Activated effector memory CD4-positive, alpha-beta T cell treated with Interleukin-2 at 50 U/mL for 16 hours (primary cell): Measurements from ENCODE around the gene ATG14.
"Not testable (repeated sequence)": the region's sequence is repeated elsewhere in the genome, so short reads cannot be mapped to it uniquely, and the experiment has no call there.

Experiments used
- DNase-seq: peaks from one replicate; pipeline ENCODE4 v3.0.0-alpha.2; 2020

The ATG14 gene

GRCh38 chr14:55411426-55412389 is at the start of gene ATG14:
Gene ATG14 (minus strand): TSS chr14:55411830. CDS start chr14:55411822, 8 bp downstream.
- peak; percentile 70 for DNase-seq

GRCh38 chr14:55458800-55459515 is 47.3 kb upstream of the ATG14 start:
- no peak for DNase-seq

- DNase-seq: no peak
Observed at GRCh38 chr14:55457496-55457895, 45.9 kb upstream of the ATG14 start.

- not testable (repeated sequence) for DNase-seq
Observed at GRCh38 chr14:55456411-55456810, 44.8 kb upstream of the ATG14 start.

DNA sequence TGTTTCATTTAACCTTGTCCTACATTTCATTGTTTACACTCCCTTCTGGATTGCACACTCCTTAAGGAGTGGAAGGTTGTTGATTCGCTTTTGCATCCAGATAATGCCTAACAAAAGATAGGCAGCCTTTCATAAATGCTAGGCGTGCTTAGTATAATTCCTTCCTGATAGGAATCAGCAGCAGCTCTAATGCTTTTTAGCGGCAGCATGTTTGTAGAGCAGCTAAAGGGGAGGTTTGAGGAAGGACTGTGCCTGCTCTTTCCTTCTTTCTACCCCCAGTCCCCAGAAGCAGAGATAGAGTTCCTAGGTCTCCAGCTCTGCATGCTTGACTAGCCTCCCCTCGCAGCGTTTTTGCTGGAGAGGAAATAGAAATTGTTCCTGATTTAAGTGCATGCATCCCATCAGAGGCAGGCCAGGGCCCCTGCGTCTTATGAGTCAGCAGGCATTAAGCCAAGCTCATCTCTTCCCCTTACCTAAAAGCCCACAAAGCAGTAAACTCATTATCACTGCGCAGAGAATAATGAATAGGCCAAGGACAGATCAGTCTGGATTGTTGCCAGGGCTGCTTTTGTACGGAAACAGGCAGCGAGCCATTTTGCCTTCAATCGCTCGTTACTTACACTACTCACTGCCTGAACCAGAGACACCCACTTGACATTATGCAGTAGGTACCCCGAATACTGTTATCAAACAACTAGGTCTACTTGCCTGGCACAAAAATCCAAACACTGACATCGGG is 42.8 kb upstream of the ATG14 start:
- no peak for DNase-seq

DNA sequence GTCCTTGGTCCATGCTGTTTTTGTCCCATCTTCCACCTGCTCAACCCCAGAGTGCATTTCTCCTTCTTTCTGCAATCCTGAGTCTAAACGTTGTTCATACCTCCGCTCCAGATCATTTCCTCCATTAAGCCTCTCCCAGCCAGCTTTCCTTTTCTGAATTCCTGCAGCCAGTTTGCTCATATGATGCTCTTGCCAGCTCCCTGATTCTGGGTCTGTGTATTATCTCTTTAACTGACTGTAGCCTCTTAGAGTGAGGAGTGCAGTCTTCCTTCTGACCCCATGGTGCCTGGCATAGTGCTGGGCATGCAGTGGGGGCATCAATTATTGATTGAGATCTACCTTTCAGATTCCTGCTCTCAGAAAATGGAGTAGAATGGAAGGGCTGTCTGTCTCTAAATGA is 40.3 kb upstream of the ATG14 start:
- DNase-seq: no peak

- no peak for DNase-seq
Observed at GRCh38 chr14:55451398-55451797, 39.8 kb upstream of the ATG14 start.

GRCh38 chr14:55450987-55451386 is 39.4 kb upstream of the ATG14 start:
- no peak for DNase-seq

DNA sequence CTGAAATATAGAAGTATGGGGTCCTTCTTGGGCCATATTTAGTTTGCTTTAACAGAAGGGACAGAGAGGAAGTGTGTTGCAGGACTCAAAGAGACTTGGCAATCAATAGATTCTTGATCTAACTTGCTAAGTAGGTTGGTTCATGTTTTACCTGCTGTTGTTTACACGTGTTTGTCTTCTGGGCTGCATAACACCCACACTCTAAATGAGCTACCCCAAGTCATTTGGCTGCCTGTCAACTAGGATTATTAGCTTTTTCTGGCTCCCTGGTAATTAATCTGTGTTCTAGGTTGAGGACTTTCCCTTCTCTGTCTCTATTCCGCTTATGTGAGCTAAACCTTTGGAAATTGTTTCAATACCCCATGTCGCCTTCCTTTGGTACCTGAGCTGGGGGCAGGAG is 38.9 kb upstream of the ATG14 start:
- DNase-seq: no peak

DNA sequence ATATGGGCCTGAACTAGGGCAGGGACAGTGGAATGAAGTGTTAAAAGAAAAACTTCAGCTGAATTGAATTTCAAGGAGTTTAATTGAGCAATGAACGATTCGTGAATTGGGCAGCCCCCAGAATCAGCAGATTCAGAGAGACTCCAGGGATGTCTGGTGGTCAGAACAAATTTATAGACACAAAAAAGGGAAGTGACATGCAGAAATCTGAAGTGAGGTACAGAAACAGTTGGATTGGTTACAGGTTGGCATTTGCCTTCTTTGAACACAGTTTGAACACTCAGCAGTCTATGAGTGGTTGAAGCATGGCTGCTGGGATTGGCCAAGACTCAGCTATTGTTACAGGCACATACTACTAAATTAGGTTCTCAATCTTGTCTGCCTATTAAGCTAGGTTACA is 38.5 kb upstream of the ATG14 start:
- DNase-seq: no peak

DNA sequence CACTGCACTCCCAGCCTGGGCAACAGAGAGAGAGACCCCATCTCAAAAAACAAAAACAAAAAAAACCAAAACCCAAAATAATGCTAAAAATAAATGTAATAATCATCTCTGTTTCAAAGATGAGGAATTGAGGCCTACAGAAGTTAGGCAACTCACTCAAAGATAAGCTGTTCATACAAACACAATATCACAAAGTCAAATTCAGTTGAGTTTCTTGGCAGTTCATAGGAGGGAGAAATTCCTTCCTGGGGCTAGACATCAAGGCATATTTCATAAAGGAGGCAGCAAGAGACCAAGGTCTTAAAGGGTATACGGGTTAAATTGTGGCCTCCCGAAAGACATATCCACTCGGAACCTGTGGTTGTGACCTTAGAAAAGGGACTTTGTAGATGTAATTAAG is 37.5 kb upstream of the ATG14 start:
- no peak for DNase-seq

DNA sequence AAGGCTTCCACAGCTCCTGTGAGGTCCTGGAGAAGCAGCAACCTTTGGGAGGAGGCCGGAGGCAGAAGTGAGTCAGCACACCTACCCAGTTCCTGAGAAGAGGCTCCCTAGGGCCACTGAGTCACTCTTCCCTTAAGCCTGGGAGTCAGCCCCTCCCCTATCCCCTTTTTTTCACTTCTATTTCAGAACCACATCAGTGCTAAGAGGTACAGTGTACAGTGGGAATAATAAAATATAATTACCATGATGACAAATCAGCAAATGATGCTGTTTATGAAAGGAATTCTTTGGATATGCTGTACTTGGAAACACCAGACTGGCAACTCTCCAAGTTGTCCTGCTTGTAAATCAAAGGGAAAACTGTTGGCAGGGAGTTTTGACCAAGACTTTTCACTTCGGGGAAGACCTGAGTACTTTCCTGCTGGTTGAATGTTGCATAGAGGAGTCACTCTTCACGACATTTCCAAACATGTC is 36.5 kb upstream of the ATG14 start:
- DNase-seq: no peak

DNA sequence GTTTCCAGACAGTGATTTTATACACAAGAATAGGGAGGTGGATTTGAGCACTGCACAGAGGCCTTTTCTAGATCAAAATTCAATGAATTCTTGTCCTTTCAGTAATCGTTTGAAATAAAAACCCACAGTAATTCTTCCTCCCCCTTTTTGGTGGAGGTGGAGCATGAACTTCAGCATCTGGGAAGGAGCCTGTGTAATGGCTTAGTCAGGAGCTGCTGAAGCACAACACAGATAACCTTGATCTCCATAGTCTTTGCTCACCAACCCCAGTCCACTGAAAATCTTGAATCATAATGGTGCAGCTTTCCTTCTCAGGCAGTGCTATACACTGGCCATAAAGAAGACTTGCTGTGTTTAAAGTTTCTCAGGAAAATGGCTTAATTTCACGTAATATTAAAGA is 35.2 kb upstream of the ATG14 start:
- DNase-seq: no peak

DNA sequence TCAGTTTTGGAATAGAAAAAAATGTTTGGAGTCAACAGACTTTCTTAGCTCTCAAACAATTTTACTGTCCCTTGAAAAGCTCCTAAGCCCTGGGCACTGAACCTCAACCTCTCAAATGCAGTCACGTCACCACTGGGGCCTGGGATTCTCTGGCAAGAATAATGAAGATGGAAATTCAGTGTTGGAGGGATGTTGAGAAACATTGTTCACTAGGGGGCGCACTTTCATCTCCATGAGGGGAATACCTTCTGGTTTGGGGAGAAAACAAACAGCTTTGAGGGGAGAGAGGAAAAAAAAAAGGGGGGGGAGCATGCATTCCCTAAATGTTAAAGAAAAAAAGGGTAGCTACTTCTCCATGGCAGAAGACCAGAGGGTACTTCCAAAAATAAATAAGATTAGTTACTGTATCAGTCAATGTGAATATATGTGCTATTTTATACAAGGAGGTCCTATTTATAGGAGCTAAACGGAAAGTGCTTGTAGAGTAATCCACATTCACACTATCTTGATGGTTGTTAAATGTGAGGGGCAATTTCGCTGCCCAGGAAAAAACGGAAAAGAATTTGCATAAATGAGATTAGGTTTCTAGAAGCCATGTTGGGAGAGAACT is 34.6 kb upstream of the ATG14 start:
- DNase-seq: no peak

DNA sequence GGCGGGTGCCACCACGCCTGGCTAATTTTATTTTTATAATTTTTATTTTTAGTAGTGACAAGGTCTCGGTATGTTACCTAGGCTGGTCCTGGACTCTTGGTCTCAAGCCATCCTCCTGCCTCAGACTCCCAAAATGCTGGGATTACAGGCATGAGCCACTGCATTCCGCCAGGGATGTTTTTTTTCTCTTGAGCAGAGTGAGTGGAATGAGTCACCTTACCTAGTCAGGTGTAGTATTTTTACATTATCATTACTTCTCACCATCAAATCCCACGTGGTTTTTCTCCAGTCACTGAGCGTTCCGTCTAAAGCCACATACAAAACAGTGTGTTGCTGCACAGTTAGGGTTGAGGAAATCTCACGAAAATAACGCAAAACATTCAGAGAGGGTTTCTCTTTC is 29.7 kb upstream of the ATG14 start:
- no peak for DNase-seq

- no peak for DNase-seq
Observed at GRCh38 chr14:55440385-55440784, 28.8 kb upstream of the ATG14 start, which contains the start of gene TBPL2. Gene TBPL2 (minus strand): TSS chr14:55440616. CDS start chr14:55440449, 167 bp downstream.

DNA sequence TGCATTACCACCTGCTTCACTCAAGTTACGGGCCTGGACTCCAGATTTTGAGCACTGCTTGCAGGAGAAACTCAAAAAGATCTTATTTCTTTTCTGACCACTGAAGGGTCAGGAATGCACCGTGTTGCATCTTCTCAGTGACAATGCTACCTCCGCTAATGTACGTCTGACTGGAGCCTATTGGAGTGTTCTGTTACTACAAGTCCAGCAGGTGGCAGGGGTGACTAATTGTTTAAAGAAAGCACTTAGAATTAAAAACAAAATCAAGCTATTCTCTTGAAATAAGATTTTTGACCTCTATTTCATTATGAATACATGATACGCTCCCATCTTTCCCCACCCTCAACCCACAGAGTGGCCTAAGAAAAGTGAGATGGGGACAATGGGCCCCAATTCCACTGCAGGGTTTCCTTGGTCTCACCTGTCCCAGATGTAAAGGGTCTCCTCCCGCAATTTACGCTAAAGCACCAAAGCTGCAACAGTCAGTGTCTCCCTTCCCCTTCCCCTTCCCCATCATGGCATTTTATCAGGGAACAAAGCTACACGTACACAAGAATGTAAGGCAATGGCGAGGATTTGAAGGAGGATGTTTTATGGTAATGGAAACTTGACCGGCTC is 26.5 kb upstream of the ATG14 start:
- DNase-seq: no peak

- DNase-seq: no peak
Observed at GRCh38 chr14:55436931-55437330, 25.3 kb upstream of the ATG14 start.

DNA sequence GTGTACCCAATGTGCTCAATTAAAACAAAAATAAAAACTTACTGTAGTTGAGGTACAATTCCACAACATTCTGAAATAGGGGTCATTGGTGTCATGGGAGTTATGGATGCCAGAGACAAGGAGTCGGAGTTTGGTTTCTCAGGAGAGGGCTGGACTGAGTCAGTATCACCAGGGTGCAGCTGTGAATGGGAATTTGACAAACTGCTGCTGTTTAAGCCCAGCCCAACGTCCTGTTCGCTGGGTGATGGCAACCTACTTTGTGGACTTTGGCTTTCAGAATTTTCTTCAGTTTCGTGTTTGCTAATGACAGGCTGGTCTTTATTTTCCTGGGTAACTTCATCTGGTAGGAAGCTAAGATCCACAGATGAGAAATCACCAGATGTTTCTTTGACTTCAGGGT is 24.9 kb upstream of the ATG14 start:
- DNase-seq: no peak

GRCh38 chr14:55434805-55435174 is 23.2 kb upstream of the ATG14 start:
- DNase-seq: no peak

GRCh38 chr14:55433880-55434804 is 22.5 kb upstream of the ATG14 start:
- DNase-seq: peak; percentile 1
